DOHH2 (cell line): ENCODE results near the gene SLC50A1.

ENCODE experiments used
- CTCF ChIP-seq: fragments of 200-600 bp; sonication (generic); IDR thresholded peaks from one replicate; pipeline ENCODE4 v1.5.1; 2014; ENCODE audit warnings: antibody characterized with exemption, mild to moderate bottlenecking, low read depth, low read length; ENCODE audit not compliant: poor library complexity, severe bottlenecking
- EZH2phosphoT487 ChIP-seq: fragments of 200-600 bp; sonication (generic); IDR thresholded peaks from 2 replicates; pipeline ENCODE4 v1.6.1; 2017; ENCODE audit warnings: borderline replicate concordance, mild to moderate bottlenecking, antibody characterized with exemption, low read length, moderate library complexity, mixed read lengths

- no peak for TF ChIP-seq CTCF
- TF ChIP-seq EZH2phosphoT487, result no peak
These were observed 4.4 kb downstream of the SLC50A1 start, which contains the start of gene DPM3 for GRCh38 chr1:155139895-155140629.
